SK-N-SH (cell line): Measurements from ENCODE around the gene MRPS15. TPM values are rescaled to one million over a fixed set of nuclear protein-coding genes. Genes with fewer than 3 reads are reported as not detected.

ENCODE experiments used
- CTCF ChIA-PET: fragments of 300-600, 350-600 bp; formaldehyde crosslinking; extraction: SDS; loops from one replicate; lab custom pipeline; 2021; lab: Yijun Ruan, JAX
- POLR2A ChIA-PET: fragments of 350-600 bp; sonication (Branson Sonifier 250); formaldehyde crosslinking; extraction: SDS; loops from one replicate; lab custom pipeline; 2020; ENCODE audit warnings: antibody characterized with exemption, inconsistent platforms; lab: Yijun Ruan, JAX
- DNase-seq: peaks from one replicate; pipeline ENCODE4 v3.0.0; 2012
- H2AFZ ChIP-seq: fragments of 200-600 bp; sonication (generic); 2 replicates; pipeline ENCODE4 v1.8.1; 2016; ENCODE audit warnings: antibody characterized with exemption, mild to moderate bottlenecking, low read depth
- H3F3A ChIP-seq: fragments of 200-600 bp; sonication (generic); replicated peaks from 2 replicates; pipeline ENCODE3; 2016; ENCODE audit warnings: antibody characterized with exemption, mild to moderate bottlenecking; ENCODE audit not compliant: insufficient read depth
- H3K27ac ChIP-seq, 2 experiments: fragments of 200-500 bp in 1 of 2; fragments of 200-600 bp in 1 of 2; sonication (Bioruptor generic) in 1 of 2; sonication (generic), shearing (Covaris generic) in 1 of 2; 2 replicates each; pipeline versions ENCODE4 v1.5.1 to v1.6.1; 2014 to 2016; ENCODE audit warnings: low read depth in 2 of 2, inconsistent platforms in 1 of 2, low read length in 1 of 2, mild to moderate bottlenecking in 1 of 2, mixed read lengths in 1 of 2
- H3K27me3 ChIP-seq: fragments of 200-600 bp; sonication (generic), shearing (Covaris generic); 2 replicates; pipeline ENCODE4 v1.6.1; 2016; ENCODE audit warnings: mixed run types; ENCODE audit not compliant: insufficient read depth
- H3K36me3 ChIP-seq, 2 experiments: fragments of 200-500 bp in 1 of 2; fragments of 200-600 bp in 1 of 2; sonication (Bioruptor generic) in 1 of 2; sonication (generic) in 1 of 2; replicated peaks in 1 of 2; 2 replicates each; pipeline versions ENCODE3 to v1.5.1; 2014 to 2016; ENCODE audit warnings: low read length in 1 of 2, mild to moderate bottlenecking in 1 of 2; ENCODE audit not compliant: insufficient read depth in 2 of 2, control insufficient read depth in 1 of 2
- H3K4me1 ChIP-seq, 2 experiments: fragments of 200-500 bp in 1 of 2; fragments of 200-600 bp in 1 of 2; sonication (Bioruptor generic) in 1 of 2; sonication (generic), shearing (Covaris generic) in 1 of 2; 2 replicates each; pipeline versions ENCODE4 v1.5.1 to v1.6.1; 2014 to 2016; ENCODE audit warnings: low read depth in 1 of 2, low read length in 1 of 2, mixed run types in 1 of 2; ENCODE audit not compliant: insufficient read depth in 2 of 2, control insufficient read depth in 1 of 2
- H3K4me2 ChIP-seq: fragments of 200-600 bp; sonication (generic), shearing (Covaris generic); 2 replicates; pipeline ENCODE4 v1.6.1; 2017; ENCODE audit warnings: mixed run types
- H3K4me3 ChIP-seq, 2 experiments: fragments of 200-500 bp in 1 of 2; fragments of 200-600 bp in 1 of 2; sonication (Bioruptor generic) in 1 of 2; sonication (generic), shearing (Covaris generic) in 1 of 2; 2 replicates each; pipeline versions ENCODE4 v1.5.1 to v1.8.1; 2014 to 2016; ENCODE audit warnings: low read depth in 2 of 2, inconsistent platforms in 1 of 2, low read length in 1 of 2, mild to moderate bottlenecking in 1 of 2, mixed read lengths in 1 of 2, moderate library complexity in 1 of 2
- H3K79me2 ChIP-seq: fragments of 200-600 bp; sonication (generic); 2 replicates; pipeline ENCODE4 v1.8.1; 2017; ENCODE audit warnings: mild to moderate bottlenecking; ENCODE audit not compliant: insufficient read depth
- H3K9ac ChIP-seq: fragments of 200-600 bp; sonication (generic); 2 replicates; pipeline ENCODE4 v1.6.1; 2017; ENCODE audit warnings: mixed run types
- H3K9me2 ChIP-seq: fragments of 200-600 bp; sonication (generic); 2 replicates; pipeline ENCODE4 v1.6.1; 2017; ENCODE audit warnings: mixed run types
- H3K9me3 ChIP-seq: fragments of 200-600 bp; sonication (generic); 2 replicates; pipeline ENCODE4 v1.6.1; 2017; ENCODE audit warnings: mixed run types, mild to moderate bottlenecking, moderate library complexity
- H4K20me1 ChIP-seq: fragments of 200-600 bp; sonication (generic); 2 replicates; pipeline ENCODE4 v1.6.1; 2017; ENCODE audit warnings: mild to moderate bottlenecking, mixed run types; ENCODE audit not compliant: insufficient read depth
- CHD2 ChIP-seq: fragments of 150-350 bp; IDR thresholded peaks from 2 replicates; pipeline ENCODE4 v1.6.1; 2018; ENCODE audit warnings: low read length; ENCODE audit not compliant: partially characterized antibody
- ELF1 ChIP-seq: IDR thresholded peaks from 2 replicates; pipeline ENCODE4 v1.4.0; 2012
- EZH2phosphoT487 ChIP-seq: fragments of 200-600 bp; sonication (generic); IDR thresholded peaks from 2 replicates; pipeline ENCODE4 v1.6.1; 2017; ENCODE audit warnings: low read depth, mixed run types, mild to moderate bottlenecking, antibody characterized with exemption, moderate library complexity, borderline replicate concordance
- IRF3 ChIP-seq: fragments of 150-350 bp; IDR thresholded peaks from 2 replicates; pipeline ENCODE4 v1.6.1; 2016; ENCODE audit warnings: mild to moderate bottlenecking, low read depth, low read length
- POLR2AphosphoS5 ChIP-seq: IDR thresholded peaks from 2 replicates; pipeline ENCODE4 v1.6.1; 2012; ENCODE audit warnings: low read depth, low read length
- REST ChIP-seq: IDR thresholded peaks from 2 replicates; pipeline ENCODE4 v1.6.1; 2012; ENCODE audit warnings: mild to moderate bottlenecking, low read depth, low read length, moderate library complexity
- TEAD4 ChIP-seq: IDR thresholded peaks from 2 replicates; pipeline ENCODE4 v1.4.0; 2012; ENCODE audit warnings: mild to moderate bottlenecking, borderline replicate concordance; ENCODE audit not compliant: insufficient read depth
- WGBS: methylation state at CpG from one replicate; pipeline ENCODE4 v1.1.6; 2017; ENCODE audit warnings: low lambda C conversion rate; 5-methylcytosine and 5-hydroxymethylcytosine counted together
- polyA plus RNA-seq, 3 experiments: library from polyadenylated mRNA; depleted of rRNA; stranded (reverse); fragments of >200 nt; gene quantifications; 2 replicates each; pipeline ENCODE4 v1.2.3, GENCODE V29; 2012

Gene MRPS15
- polyA plus RNA-seq, 1 of the 3 experiments (the other 2 are of a cell fraction) = 75.1 TPM

- TF ChIP-seq POLR2AphosphoS5 (no peak), CHD2 (no peak), REST (no peak), IRF3 (no peak)
- TF ChIP-seq, all 33 proteins: peak for 0
- Histone ChIP-seq H3K4me1 (no peaks in the 10 kb centered on the region), H3K9me2 (no peaks in the 10 kb centered on the region), H3K36me3 (peaks cover 2 to 10% of the 10 kb centered on the region in 2 experiments), H3K79me2 (no peaks in the 10 kb centered on the region), H3K4me2 (no peak overlapping the region), H3K27me3 (no peaks in the 10 kb centered on the region), H3K9me3 (no peaks in the 10 kb centered on the region), H2AFZ (no peak overlapping the region), H4K20me1 (no peaks in the 10 kb centered on the region), H3F3A (no peaks in the 10 kb centered on the region), H3K9ac (no peak overlapping the region), H3K4me3 (no peak overlapping the region), H3K27ac (no peak overlapping the region)
- ChIA-PET POLR2A (no interaction called here), CTCF (interaction anchor here (1.9 kb wide), 1 partner anchor 10 kb away, joined by 8 read pairs; the partner anchor contains the start of gene OSCP1)
- no peak for DNase-seq
- WGBS = 70% methylated on average over 3 of the region's 3 CpGs
Measured at GRCh38 chr1:36440044-36440443, 24.1 kb downstream of the MRPS15 start.

- ChIA-PET CTCF (interaction anchor here (1.3 to 1.9 kb wide), 2 partner anchors 11 to 19 kb away, joined by 5 to 8 read pairs; partner anchors contain the start of gene OSCP1), POLR2A (no interaction called here)
- H3K9me2 ChIP-seq = no peaks in the 10 kb centered on the region
- H3K4me1 ChIP-seq = no peaks in the 10 kb centered on the region
- no peaks in the 10 kb centered on the region for H3K79me2 ChIP-seq
- no peak overlapping the region for H3K27ac ChIP-seq
- H3K4me2 ChIP-seq = no peak overlapping the region
- no peaks in the 10 kb centered on the region for H3K27me3 ChIP-seq
- H3K9ac ChIP-seq = no peak overlapping the region
- H3F3A ChIP-seq = no peaks in the 10 kb centered on the region
- WGBS = 88% methylated on average over 4 of the region's 4 CpGs
- no peaks in the 10 kb centered on the region for H4K20me1 ChIP-seq
- H3K4me3 ChIP-seq = no peak overlapping the region
- H3K9me3 ChIP-seq = no peaks in the 10 kb centered on the region
- no peak overlapping the region for H2AFZ ChIP-seq
- DNase-seq = no peak
- TF ChIP-seq POLR2AphosphoS5 (no peak), ELF1 (no peak), EZH2phosphoT487 (no peak), TEAD4 (no peak)
- H3K36me3 ChIP-seq = peaks cover 2 to 6% of the 10 kb centered on the region in 2 experiments
Measured at GRCh38 chr1:36438715-36439114, 25.5 kb downstream of the MRPS15 start.
